Measurements from ENCODE around the gene MLXIP. TPM values are rescaled to one million over a fixed set of nuclear protein-coding genes. Genes with fewer than 3 reads are reported as not detected.

Gene MLXIP
- total and polyA plus RNA-seq, 4 donors, result 10.3 to 65.1 (median 44.4) TPM

- WGBS, 2 donors, result 93 to 94% methylated on average over 13 of the region's 13 CpGs
- Histone ChIP-seq H3K27ac (ENCODE audit: low read depth in 1 of 2, low read length in 2 of 2) (no peak overlapping the region), H3K9me3 (ENCODE audit: control insufficient read depth, low read length) (no peaks in the 10 kb centered on the region), H3K36me3 (ENCODE audit: control insufficient read depth in 1 of 2, insufficient read depth in 2 of 2, low read length in 1 of 2) (peaks cover 7 to 16% of the 10 kb centered on the region in 2 donors), H3K4me1 (ENCODE audit: control insufficient read depth in 1 of 2, insufficient read depth in 2 of 2, low read length in 2 of 2) (no peaks in the 10 kb centered on the region), H3K4me3 (ENCODE audit: low read length in 2 of 2) (no peak overlapping the region), H3K27me3 (ENCODE audit: control insufficient read depth in 1 of 2, insufficient read depth in 2 of 2, low read length in 1 of 2) (no peaks in the 10 kb centered on the region)
- intact Hi-C loops (cut with DNase I), result loop anchor here in 1 of 2 donors (10.0 kb wide), 1 partner anchor 214 kb away; the partner anchor contains the start of gene CFAP251
- DNase-seq, result no peak
- no peak for ATAC-seq (ENCODE audit: low FRiP score)
These were observed 50.6 kb downstream of the MLXIP start for GRCh38 chr12:122129131-122129530.

DNA sequence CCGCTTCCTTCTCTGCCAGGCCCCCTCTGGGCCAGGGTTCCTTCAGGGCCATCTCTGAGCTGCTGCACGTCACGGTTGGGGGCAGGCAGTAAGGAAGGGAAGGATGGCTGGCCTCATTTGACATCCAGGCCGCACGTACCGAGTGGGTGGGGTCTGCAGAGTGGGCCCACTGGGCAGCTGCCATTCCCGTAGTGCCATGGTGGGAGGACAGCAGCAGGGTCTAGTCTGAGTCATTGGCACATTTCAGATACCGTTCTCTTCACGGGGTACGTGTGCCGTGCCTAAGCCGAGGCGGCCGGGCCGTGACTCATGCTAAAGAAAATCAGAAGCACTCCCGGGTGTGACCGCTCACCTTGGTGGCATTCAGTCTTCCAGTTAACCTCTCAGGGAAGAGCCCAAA lies 51.6 kb downstream of the MLXIP start:
- H3K9me3 ChIP-seq (ENCODE audit: control insufficient read depth, low read length), result no peaks in the 10 kb centered on the region
- DNase-seq (no peak), ATAC-seq (ENCODE audit: low FRiP score) (no peak)
- WGBS, 2 donors, result 84 to 86% methylated on average over 17 of the region's 17 CpGs
- H3K27me3 ChIP-seq (ENCODE audit: control insufficient read depth in 1 of 2, insufficient read depth in 2 of 2, low read length in 1 of 2), result no peaks in the 10 kb centered on the region
- intact Hi-C loops (cut with DNase I), result no loop called here
- no peak overlapping the region for H3K27ac ChIP-seq (ENCODE audit: low read depth in 1 of 2, low read length in 2 of 2)
- no peaks in the 10 kb centered on the region for H3K4me1 ChIP-seq (ENCODE audit: control insufficient read depth in 1 of 2, insufficient read depth in 2 of 2, low read length in 2 of 2)
- no peak overlapping the region for H3K4me3 ChIP-seq (ENCODE audit: low read length in 2 of 2)
- H3K36me3 ChIP-seq (ENCODE audit: control insufficient read depth in 1 of 2, insufficient read depth in 2 of 2, low read length in 1 of 2), result peaks cover 7 to 16% of the 10 kb centered on the region in 2 donors

GRCh38 chr12:122133192-122133950 lies 54.8 kb downstream of the MLXIP start:
- WGBS, 2 donors, result 80 to 81% methylated on average over 28 of the region's 28 CpGs
- Histone ChIP-seq H3K4me3 (ENCODE audit: low read length in 2 of 2) (no peak overlapping the region), H3K4me1 (ENCODE audit: control insufficient read depth in 1 of 2, insufficient read depth in 2 of 2, low read length in 2 of 2) (no peaks in the 10 kb centered on the region), H3K27me3 (ENCODE audit: control insufficient read depth in 1 of 2, insufficient read depth in 2 of 2, low read length in 1 of 2) (no peaks in the 10 kb centered on the region), H3K9me3 (ENCODE audit: control insufficient read depth, low read length) (no peaks in the 10 kb centered on the region), H3K27ac (ENCODE audit: low read depth in 1 of 2, low read length in 2 of 2) (no peak overlapping the region), H3K36me3 (ENCODE audit: control insufficient read depth in 1 of 2, insufficient read depth in 2 of 2, low read length in 1 of 2) (peaks cover 7 to 16% of the 10 kb centered on the region in 2 donors)
- no peak for ATAC-seq (ENCODE audit: low FRiP score)
- intact Hi-C loops (cut with DNase I), result no loop called here
- DNase-seq, result no peak

DNA sequence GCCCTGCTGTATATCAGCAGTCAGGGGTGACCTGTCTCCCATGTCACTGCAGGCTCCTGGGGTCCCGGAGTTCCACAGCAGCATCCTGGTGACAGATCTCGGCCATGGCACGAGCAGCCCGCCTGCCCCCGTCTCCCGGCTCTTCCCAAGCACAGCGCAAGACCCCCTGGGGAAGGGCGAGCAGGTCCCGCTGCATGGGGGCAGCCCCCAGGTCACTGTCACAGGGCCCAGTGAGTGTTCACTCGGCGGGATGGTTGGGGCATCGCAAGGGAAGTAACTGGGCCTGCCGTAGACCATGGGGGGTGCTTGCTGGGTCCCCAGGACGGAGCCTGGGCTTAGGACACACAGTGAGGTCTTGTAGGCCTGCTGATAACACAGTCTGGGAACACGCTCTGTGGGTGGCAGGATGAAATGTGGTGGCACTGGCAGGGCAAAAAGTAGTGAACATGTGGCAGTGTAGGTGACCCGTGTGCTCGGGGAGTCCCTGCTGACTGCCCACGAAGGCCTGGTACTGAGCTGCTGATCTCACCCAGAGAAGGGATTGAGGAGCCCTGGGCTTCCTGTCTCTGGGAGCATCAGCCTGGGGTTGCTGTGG lies 57.0 kb downstream of the MLXIP start:
- H3K36me3 ChIP-seq (ENCODE audit: control insufficient read depth in 1 of 2, insufficient read depth in 2 of 2, low read length in 1 of 2), result peaks cover 0 to 3% of the 10 kb centered on the region in 2 donors
- no peaks in the 10 kb centered on the region for H3K4me1 ChIP-seq (ENCODE audit: control insufficient read depth in 1 of 2, insufficient read depth in 2 of 2, low read length in 2 of 2)
- H3K27ac ChIP-seq (ENCODE audit: low read depth in 1 of 2, low read length in 2 of 2), result no peak overlapping the region
- 93 to 94% methylated on average over 18 of the region's 18 CpGs for WGBS, 2 donors
- ATAC-seq (ENCODE audit: low FRiP score) (no peak), DNase-seq (no peak)
- no peaks in the 10 kb centered on the region for H3K27me3 ChIP-seq (ENCODE audit: control insufficient read depth in 1 of 2, insufficient read depth in 2 of 2, low read length in 1 of 2)
- no peak overlapping the region for H3K4me3 ChIP-seq (ENCODE audit: low read length in 2 of 2)
- intact Hi-C loops (cut with DNase I), result no loop called here
- no peaks in the 10 kb centered on the region for H3K9me3 ChIP-seq (ENCODE audit: control insufficient read depth, low read length)

DNA sequence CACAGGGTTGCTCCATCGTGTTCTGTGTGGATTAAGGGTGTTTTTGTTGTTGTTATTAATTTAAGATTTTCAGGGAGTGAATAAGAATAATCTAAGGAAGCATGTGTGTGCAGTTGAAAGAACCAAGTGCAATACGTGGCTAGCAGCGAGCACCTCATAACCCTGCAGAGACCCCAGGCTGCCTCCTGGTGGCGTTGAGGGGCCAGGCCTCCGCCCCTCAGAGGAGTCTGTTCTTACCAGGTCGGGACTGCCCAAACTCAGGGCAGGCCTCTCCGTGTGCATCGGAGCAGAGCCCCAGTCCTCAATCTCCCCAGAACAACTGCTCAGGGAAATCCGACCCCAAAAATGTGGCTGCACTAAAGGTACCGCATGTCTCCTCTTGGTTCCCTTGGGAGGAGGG lies 58.7 kb downstream of the MLXIP start:
- Histone ChIP-seq H3K36me3 (ENCODE audit: control insufficient read depth in 1 of 2, insufficient read depth in 2 of 2, low read length in 1 of 2) (peaks cover 0 to 8% of the 10 kb centered on the region in 2 donors), H3K4me1 (ENCODE audit: control insufficient read depth in 1 of 2, insufficient read depth in 2 of 2, low read length in 2 of 2) (no peaks in the 10 kb centered on the region), H3K27ac (ENCODE audit: low read depth in 1 of 2, low read length in 2 of 2) (no peak overlapping the region), H3K4me3 (ENCODE audit: low read length in 2 of 2) (no peak overlapping the region), H3K27me3 (ENCODE audit: control insufficient read depth in 1 of 2, insufficient read depth in 2 of 2, low read length in 1 of 2) (no peaks in the 10 kb centered on the region), H3K9me3 (ENCODE audit: control insufficient read depth, low read length) (no peaks in the 10 kb centered on the region)
- intact Hi-C loops (cut with DNase I), result no loop called here
- 68 to 70% methylated on average over 10 of the region's 10 CpGs for WGBS, 2 donors
- ATAC-seq (ENCODE audit: low FRiP score), result no peak
- no peak for DNase-seq

GRCh38 chr12:122137681-122138080 lies 59.1 kb downstream of the MLXIP start:
- no peak for DNase-seq
- H3K36me3 ChIP-seq (ENCODE audit: control insufficient read depth in 1 of 2, insufficient read depth in 2 of 2, low read length in 1 of 2), result peaks cover 0 to 8% of the 10 kb centered on the region in 2 donors
- H3K27me3 ChIP-seq (ENCODE audit: control insufficient read depth in 1 of 2, insufficient read depth in 2 of 2, low read length in 1 of 2), result no peaks in the 10 kb centered on the region
- no peaks in the 10 kb centered on the region for H3K4me1 ChIP-seq (ENCODE audit: control insufficient read depth in 1 of 2, insufficient read depth in 2 of 2, low read length in 2 of 2)
- H3K9me3 ChIP-seq (ENCODE audit: control insufficient read depth, low read length), result no peaks in the 10 kb centered on the region
- no peak overlapping the region for H3K4me3 ChIP-seq (ENCODE audit: low read length in 2 of 2)
- no peak overlapping the region for H3K27ac ChIP-seq (ENCODE audit: low read depth in 1 of 2, low read length in 2 of 2)
- peak; percentile 30 for ATAC-seq (ENCODE audit: low FRiP score)
- WGBS, 2 donors, result 61 to 62% methylated on average over 8 to 11 of the region's 11 CpGs
- intact Hi-C loops (cut with DNase I), result no loop called here

GRCh38 chr12:122138181-122138580 lies 59.6 kb downstream of the MLXIP start:
- DNase-seq (no peak), ATAC-seq (ENCODE audit: low FRiP score) (no peak)
- 74 to 76% methylated on average over 11 of the region's 11 CpGs for WGBS, 2 donors
- Histone ChIP-seq H3K4me3 (ENCODE audit: low read length in 2 of 2) (no peak overlapping the region), H3K27me3 (ENCODE audit: control insufficient read depth in 1 of 2, insufficient read depth in 2 of 2, low read length in 1 of 2) (no peaks in the 10 kb centered on the region), H3K9me3 (ENCODE audit: control insufficient read depth, low read length) (no peaks in the 10 kb centered on the region), H3K27ac (ENCODE audit: low read depth in 1 of 2, low read length in 2 of 2) (no peak overlapping the region), H3K36me3 (ENCODE audit: control insufficient read depth in 1 of 2, insufficient read depth in 2 of 2, low read length in 1 of 2) (peaks cover 0 to 8% of the 10 kb centered on the region in 2 donors), H3K4me1 (ENCODE audit: control insufficient read depth in 1 of 2, insufficient read depth in 2 of 2, low read length in 2 of 2) (no peaks in the 10 kb centered on the region)
- intact Hi-C loops (cut with DNase I), result no loop called here

- intact Hi-C loops (cut with DNase I), result no loop called here
- Histone ChIP-seq H3K4me3 (ENCODE audit: low read length in 2 of 2) (no peak overlapping the region), H3K27ac (ENCODE audit: low read depth in 1 of 2, low read length in 2 of 2) (no peak overlapping the region), H3K36me3 (ENCODE audit: control insufficient read depth in 1 of 2, insufficient read depth in 2 of 2, low read length in 1 of 2) (peaks cover 0 to 8% of the 10 kb centered on the region in 2 donors), H3K4me1 (ENCODE audit: control insufficient read depth in 1 of 2, insufficient read depth in 2 of 2, low read length in 2 of 2) (no peaks in the 10 kb centered on the region), H3K27me3 (ENCODE audit: control insufficient read depth in 1 of 2, insufficient read depth in 2 of 2, low read length in 1 of 2) (no peaks in the 10 kb centered on the region), H3K9me3 (ENCODE audit: control insufficient read depth, low read length) (no peaks in the 10 kb centered on the region)
- ATAC-seq (ENCODE audit: low FRiP score), result no peak
- WGBS, 2 donors, result 87 to 89% methylated on average over 11 of the region's 11 CpGs
- DNase-seq, result no peak
These were observed 60.1 kb downstream of the MLXIP start for GRCh38 chr12:122138616-122139015.

DNA sequence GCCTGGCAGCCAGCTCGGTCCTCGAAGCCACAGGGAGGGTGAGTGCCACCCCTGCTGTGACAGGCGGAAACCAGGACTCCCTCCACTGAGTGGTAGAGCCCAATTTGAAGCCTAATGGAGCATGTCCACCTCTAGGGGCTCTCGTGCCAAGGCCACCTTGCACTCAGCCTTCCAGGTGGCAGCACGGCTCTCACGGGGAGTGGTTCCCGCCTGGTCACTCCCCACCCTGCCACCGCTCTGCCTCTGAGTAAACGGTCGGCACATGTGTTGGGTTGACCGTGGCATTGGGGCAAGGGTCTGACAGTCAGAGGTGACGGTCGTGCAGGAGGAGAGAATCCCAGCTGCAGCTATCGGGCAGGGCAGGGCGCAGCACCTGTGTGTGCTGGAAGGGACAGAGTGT lies 60.7 kb downstream of the MLXIP start:
- intact Hi-C loops (cut with DNase I), result no loop called here
- H3K36me3 ChIP-seq (ENCODE audit: control insufficient read depth in 1 of 2, insufficient read depth in 2 of 2, low read length in 1 of 2), result peaks cover 0 to 7% of the 10 kb centered on the region in 2 donors
- no peak overlapping the region for H3K4me3 ChIP-seq (ENCODE audit: low read length in 2 of 2)
- H3K27ac ChIP-seq (ENCODE audit: low read depth in 1 of 2, low read length in 2 of 2), result no peak overlapping the region
- no peaks in the 10 kb centered on the region for H3K4me1 ChIP-seq (ENCODE audit: control insufficient read depth in 1 of 2, insufficient read depth in 2 of 2, low read length in 2 of 2)
- no peak for DNase-seq
- no peaks in the 10 kb centered on the region for H3K27me3 ChIP-seq (ENCODE audit: control insufficient read depth in 1 of 2, insufficient read depth in 2 of 2, low read length in 1 of 2)
- WGBS, 2 donors, result 90 to 92% methylated on average over 15 of the region's 15 CpGs
- no peaks in the 10 kb centered on the region for H3K9me3 ChIP-seq (ENCODE audit: control insufficient read depth, low read length)
- no peak for ATAC-seq (ENCODE audit: low FRiP score)
